Activated CD8-positive, alpha-beta T cell treated with anti-CD3 and anti-CD28 coated beads for 36 hours (primary cell): ENCODE measurements around the gene QPCTL. TPM values are rescaled to one million over a fixed set of nuclear protein-coding genes. Genes with fewer than 3 reads are reported as not detected.
A peak's percentile ranks its signal among the peaks of the same experiment; 100 is the strongest.

Experiments used
- ATAC-seq: fragments of 200-7000 bp; cut with Tn5 transposase; one replicate; pipeline ENCODE4 v1.10.0; 2021; ENCODE audit warnings: mild to moderate bottlenecking, moderate library complexity
- CTCF ChIA-PET: fragments of 350-600 bp; sonication (Branson Sonifier 250); formaldehyde crosslinking; loops from one replicate; lab custom pipeline; 2021; ENCODE audit warnings: antibody characterized with exemption; lab: Charles Lee
- POLR2A ChIA-PET: fragments of 350-600 bp; sonication (Branson Sonifier 250); formaldehyde crosslinking; loops from one replicate; lab custom pipeline; 2021; ENCODE audit warnings: antibody characterized with exemption; lab: Charles Lee
- DNase-seq: peaks from one replicate; pipeline ENCODE4 v3.0.0-alpha.2; 2020
- H3K27ac Mint-ChIP-seq: one replicate; pipeline ENCODE4 v1.8.0; 2021; ENCODE audit warnings: mild to moderate bottlenecking, mixed read lengths
- H3K27me3 Mint-ChIP-seq: one replicate; pipeline ENCODE4 v1.8.0; 2021; ENCODE audit warnings: mixed read lengths
- H3K36me3 Mint-ChIP-seq: one replicate; pipeline ENCODE4 v1.8.0; 2021; ENCODE audit warnings: low read depth, mixed read lengths
- H3K4me1 Mint-ChIP-seq: one replicate; pipeline ENCODE4 v1.8.0; 2021; ENCODE audit warnings: low read depth, mixed read lengths
- H3K4me3 Mint-ChIP-seq: one replicate; pipeline ENCODE4 v1.8.0; 2021; ENCODE audit warnings: mild to moderate bottlenecking, moderate library complexity, mixed read lengths
- H3K9me3 Mint-ChIP-seq: one replicate; pipeline ENCODE4 v1.8.0; 2021; ENCODE audit warnings: mixed read lengths
- intact Hi-C: fragments of 100-400 bp; cut with micrococcal nuclease; formaldehyde crosslinking; loops from one replicate; pipeline ENCODE4 v1.10.0; 2022
- total RNA-seq, 2 experiments: library from RNA; stranded (reverse); gene quantifications; one replicate each; pipeline ENCODE4 v1.2.3, GENCODE V29; 2021
- TF ChIP-seq, protein P1 (sequence below): fragments of 200-600 bp; IDR thresholded peaks from one replicate; pipeline ENCODE4 v1.8.0; 2022; ENCODE audit warnings: antibody characterized with exemption, mild to moderate bottlenecking

Gene QPCTL
- total RNA-seq, 2 experiments from 2014 or later, result 31.6 to 31.7 TPM

DNA sequence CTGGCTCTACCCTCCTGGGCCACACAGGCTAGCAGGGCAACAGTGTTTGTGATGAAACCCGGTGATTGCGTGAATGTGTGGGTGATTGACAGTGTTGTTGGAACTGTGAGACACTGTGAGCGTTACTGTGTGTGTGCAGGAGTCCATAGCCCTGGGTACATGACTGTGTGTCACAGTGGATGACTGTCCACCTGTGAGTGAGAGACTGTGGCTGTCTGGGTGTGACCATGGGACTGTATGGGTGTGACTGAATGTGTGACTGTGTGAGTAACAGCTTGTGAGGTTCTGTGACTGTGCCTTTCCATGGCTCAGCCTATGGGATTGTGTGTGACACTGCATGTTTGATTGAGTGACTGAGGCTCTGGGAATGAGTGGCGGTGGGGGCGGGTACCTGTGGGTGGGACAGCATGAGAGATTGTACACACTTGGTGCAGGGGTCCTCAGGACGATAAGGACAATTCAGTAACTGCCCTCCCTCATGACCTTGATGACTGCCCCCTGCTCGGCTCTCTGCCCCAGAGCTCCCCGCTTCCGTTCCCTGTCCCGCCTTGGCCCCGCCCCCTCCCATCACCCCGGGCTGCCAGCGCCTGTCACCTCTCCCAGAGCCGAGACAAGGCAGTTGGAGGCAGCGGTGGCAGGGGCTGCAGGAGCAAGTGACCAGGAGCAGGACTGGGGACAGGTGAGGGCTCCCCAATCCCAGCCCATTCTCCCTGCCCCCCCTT lies 24.7 kb upstream of the QPCTL start, which contains the start of gene GIPR:
TSS of gene GIPR (plus strand) at position 602 of the 722 bp plus-strand sequence. CDS start 1,300 bp downstream, outside the sequence.
- H3K36me3 Mint-ChIP-seq, result no peaks in the 10 kb centered on the region
- H3K9me3 Mint-ChIP-seq, result no peaks in the 10 kb centered on the region
- intact Hi-C loops, result no loop called here
- peaks cover 32% of the 10 kb centered on the region for H3K4me1 Mint-ChIP-seq
- ChIA-PET CTCF (interaction anchor here (0.9 to 2.6 kb wide), 5 partner anchors 14 to 26 kb away, joined by 3 to 9 read pairs (median 5); partner anchors contain the start of gene QPCTL), POLR2A (interaction anchor here (1.1 to 1.8 kb wide), 3 partner anchors 9 to 25 kb away, joined by 3 to 5 read pairs (median 4); partner anchors contain the start of gene QPCTL)
- H3K4me3 Mint-ChIP-seq, result peak within 1 kb of the TSS; percentile 79
- ATAC-seq (peak; percentile 86), DNase-seq (peak; percentile 86)
- H3K27me3 Mint-ChIP-seq, result peaks cover 10% of the 10 kb centered on the region
- TF ChIP-seq, protein P1, sequence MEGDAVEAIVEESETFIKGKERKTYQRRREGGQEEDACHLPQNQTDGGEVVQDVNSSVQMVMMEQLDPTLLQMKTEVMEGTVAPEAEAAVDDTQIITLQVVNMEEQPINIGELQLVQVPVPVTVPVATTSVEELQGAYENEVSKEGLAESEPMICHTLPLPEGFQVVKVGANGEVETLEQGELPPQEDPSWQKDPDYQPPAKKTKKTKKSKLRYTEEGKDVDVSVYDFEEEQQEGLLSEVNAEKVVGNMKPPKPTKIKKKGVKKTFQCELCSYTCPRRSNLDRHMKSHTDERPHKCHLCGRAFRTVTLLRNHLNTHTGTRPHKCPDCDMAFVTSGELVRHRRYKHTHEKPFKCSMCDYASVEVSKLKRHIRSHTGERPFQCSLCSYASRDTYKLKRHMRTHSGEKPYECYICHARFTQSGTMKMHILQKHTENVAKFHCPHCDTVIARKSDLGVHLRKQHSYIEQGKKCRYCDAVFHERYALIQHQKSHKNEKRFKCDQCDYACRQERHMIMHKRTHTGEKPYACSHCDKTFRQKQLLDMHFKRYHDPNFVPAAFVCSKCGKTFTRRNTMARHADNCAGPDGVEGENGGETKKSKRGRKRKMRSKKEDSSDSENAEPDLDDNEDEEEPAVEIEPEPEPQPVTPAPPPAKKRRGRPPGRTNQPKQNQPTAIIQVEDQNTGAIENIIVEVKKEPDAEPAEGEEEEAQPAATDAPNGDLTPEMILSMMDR, result no peak
- peak within 1 kb of the TSS; percentile 60 for H3K27ac Mint-ChIP-seq

DNA sequence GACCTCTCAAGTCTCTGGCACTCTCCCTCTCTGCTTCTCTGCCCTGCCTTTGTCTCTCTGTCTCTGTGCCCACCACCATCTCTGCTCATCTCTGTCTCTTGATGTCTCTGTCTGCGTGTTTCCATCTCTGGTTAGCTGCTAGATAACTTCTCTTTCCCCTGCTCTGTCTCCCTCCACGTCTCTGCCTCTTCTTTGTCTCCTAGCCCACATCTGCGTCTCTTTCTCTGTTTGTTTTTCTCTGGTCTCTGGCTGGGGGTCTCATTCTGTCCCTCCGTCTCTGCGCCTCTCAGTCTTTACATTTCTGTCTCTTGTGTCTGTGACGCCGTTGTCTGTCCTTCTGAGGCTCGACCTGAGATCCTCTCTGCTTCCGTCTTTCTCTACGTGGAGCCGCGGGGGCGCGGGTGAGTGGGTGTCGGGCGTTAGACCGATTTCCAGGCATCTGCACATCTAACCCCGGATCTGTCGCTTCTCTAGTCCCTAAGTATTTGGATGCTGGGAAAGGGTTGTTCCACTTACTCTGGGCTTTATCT lies 24.1 kb upstream of the QPCTL start:
- no peaks in the 10 kb centered on the region for H3K36me3 Mint-ChIP-seq
- peak overlapping the region; percentile 79 for H3K4me3 Mint-ChIP-seq
- H3K4me1 Mint-ChIP-seq, result peaks cover 32% of the 10 kb centered on the region
- TF ChIP-seq, protein P1, result no peak
- peak overlapping the region; percentile 60 for H3K27ac Mint-ChIP-seq
- ATAC-seq, result no peak
- intact Hi-C loops, result no loop called here
- peaks cover 10% of the 10 kb centered on the region for H3K27me3 Mint-ChIP-seq
- ChIA-PET CTCF (interaction anchor here (0.9 to 2.6 kb wide), 6 partner anchors 12 to 26 kb away, joined by 3 to 9 read pairs (median 4); no protein-coding TSS in a partner anchor), POLR2A (interaction anchor here (1.4 to 1.8 kb wide), 3 partner anchors 9 to 26 kb away, joined by 3 to 5 read pairs (median 4); no protein-coding TSS in a partner anchor)
- no peaks in the 10 kb centered on the region for H3K9me3 Mint-ChIP-seq
- peak; percentile 65 for DNase-seq

DNA sequence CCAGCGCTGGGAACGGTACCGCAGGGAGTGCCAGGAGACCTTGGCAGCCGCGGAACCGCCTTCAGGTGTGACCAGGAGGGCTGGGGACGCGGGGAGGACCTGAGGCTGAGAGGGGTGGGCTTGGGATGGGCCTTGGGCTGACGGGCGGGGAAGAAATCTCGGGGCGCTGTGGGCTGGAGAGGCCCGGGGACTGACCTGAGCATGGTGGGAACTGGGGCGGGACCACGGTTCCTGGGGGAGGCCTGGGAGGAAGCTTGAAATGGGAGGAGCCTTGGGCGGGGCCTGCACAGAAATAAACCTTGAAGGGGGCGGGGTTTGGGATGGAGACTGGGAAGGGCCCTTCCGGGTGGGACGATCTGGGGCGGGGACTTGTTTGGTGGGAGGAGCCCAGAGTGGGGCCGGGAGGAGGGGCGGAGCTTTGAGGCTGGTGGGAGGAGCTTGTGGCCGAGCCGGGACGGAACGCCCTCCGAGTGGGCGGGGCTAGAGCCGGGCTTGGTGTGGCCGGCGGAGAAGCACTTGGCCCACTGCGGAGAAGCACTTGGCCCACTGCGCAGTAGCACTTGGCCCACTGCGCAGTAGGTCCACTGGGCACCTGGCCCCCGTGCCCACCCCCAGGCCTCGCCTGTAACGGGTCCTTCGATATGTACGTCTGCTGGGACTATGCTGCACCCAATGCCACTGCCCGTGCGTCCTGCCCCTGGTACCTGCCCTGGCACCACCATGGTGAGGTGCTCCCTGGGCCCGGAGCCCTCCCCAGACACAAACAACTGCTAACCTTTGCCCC lies 21.6 kb upstream of the QPCTL start:
- H3K9me3 Mint-ChIP-seq, result no peaks in the 10 kb centered on the region
- peaks cover 10% of the 10 kb centered on the region for H3K27me3 Mint-ChIP-seq
- H3K36me3 Mint-ChIP-seq, result no peaks in the 10 kb centered on the region
- peaks cover 32% of the 10 kb centered on the region for H3K4me1 Mint-ChIP-seq
- peak overlapping the region; percentile 52 for H3K4me3 Mint-ChIP-seq
- POLR2A ChIA-PET, result interaction anchor here (0.8 to 1.5 kb wide), 8 partner anchors 8 to 29 kb away, joined by 3 to 5 read pairs (median 3); partner anchors contain the start of gene SNRPD2
- ATAC-seq (peak; percentile 61), DNase-seq (peak; percentile 85)
- no peak overlapping the region for H3K27ac Mint-ChIP-seq
- CTCF ChIA-PET, result interaction anchor here (0.6 to 1.8 kb wide), 5 partner anchors 10 to 28 kb away, joined by 3 to 10 read pairs (median 3); partner anchors contain the start of gene QPCTL
- intact Hi-C loops, result no loop called here
- TF ChIP-seq, protein P1, result no peak

DNA sequence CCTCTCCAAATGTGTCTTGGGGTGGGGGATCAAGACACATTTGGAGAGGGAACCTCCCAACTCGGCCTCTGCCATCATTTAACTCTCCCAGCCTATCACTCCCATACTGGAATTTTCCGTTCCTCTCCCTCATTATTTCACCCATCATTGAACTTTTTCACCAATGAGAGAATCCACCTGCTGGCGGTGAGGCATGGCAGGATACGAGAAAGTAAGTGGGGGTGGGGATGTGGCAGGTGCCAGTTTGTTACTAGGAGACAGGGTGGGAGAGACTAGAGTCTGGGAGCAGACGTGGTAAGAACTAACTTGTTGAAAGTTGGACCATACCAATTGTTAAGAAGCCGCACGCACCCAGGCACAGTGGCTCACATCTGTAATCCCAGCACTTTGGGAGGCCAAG lies 17.5 kb upstream of the QPCTL start:
- ATAC-seq, result no peak
- CTCF ChIA-PET, result interaction anchor here (0.9 to 2.3 kb wide), 3 partner anchors 13 to 33 kb away, joined by 3 to 9 read pairs (median 4); partner anchors contain the start of gene QPCTL
- Mint-ChIP-seq H3K9me3 (no peaks in the 10 kb centered on the region), H3K4me1 (peaks cover 24% of the 10 kb centered on the region), H3K27me3 (peaks cover 8% of the 10 kb centered on the region), H3K27ac (no peak overlapping the region), H3K36me3 (no peaks in the 10 kb centered on the region), H3K4me3 (no peak overlapping the region)
- POLR2A ChIA-PET, result interaction anchor here (1.0 to 1.5 kb wide), 2 partner anchors 17 to 29 kb away, joined by 4 read pairs; partner anchors contain the start of gene SNRPD2
- DNase-seq, result no peak
- TF ChIP-seq, protein P1, result no peak
- intact Hi-C loops, result no loop called here
